T-helper 22 cell (primary cell): Measurements from ENCODE around the gene ACTR1B.
A peak's percentile ranks its signal among the peaks of the same experiment; 100 is the strongest.
"Not testable (repeated sequence)": the region's sequence is repeated elsewhere in the genome, so short reads cannot be mapped to it uniquely, and the experiment has no call there.

Source experiments
- DNase-seq: peaks from one replicate; pipeline ENCODE4 v3.0.0-alpha.2; 2020; ENCODE audit warnings: low read depth

ACTR1B gene

DNA sequence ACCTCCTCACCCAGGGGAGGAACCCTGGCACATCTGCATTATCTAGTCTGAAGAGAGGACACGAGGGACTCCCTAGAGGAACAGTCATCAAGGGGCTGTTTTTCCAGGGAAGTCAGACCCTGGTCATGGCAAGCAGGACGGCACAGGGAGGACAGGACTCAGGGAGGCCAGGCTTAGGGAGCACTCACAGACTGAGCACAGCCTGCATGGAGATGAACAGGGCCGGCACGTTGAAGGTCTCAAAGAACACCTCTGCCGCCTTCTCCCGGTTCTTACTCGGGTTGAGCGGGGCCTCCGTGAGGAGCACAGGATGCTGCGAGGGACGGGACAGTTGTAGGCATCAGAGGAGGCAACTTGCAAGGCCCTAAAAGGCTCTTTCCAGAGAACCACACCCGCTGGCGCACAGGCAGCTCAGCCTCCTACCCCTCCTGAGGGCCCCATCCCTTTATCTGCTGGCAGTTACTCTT is 5.1 kb downstream of the ACTR1B start:
- no peak for DNase-seq

DNA sequence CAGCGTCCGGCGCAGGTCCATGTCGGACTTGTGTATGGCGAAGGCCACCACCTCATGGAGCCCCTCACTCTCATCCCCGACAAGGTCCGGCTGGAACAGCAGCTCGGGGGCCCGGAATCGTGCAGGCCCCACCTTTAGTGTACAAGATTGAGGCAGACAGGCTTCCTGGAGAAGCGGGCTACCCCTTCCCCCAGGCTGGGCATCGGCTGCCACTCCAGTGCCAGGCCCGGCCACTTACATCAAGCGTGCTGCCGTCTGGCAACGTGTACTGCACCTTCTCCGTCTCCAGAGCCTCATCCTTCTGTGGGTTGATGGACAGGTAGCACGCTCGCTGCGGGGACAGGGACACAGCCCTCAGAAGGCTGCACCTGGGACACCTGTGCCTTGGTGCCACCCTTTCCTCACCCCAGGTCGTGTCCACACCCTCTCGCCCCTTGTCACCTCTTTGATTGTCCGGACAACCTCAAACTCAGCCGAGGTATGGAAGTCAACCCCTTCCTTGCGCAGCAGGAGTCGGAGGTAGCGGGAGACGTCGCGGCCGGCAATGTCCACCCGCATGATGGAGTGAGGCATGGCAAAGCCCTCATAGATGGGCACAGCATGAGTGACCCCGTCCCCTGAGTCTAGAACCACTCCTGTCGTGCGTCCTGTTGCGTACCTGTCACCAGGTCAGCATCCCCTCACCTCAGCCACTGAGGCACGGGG is 5.7 kb downstream of the ACTR1B start:
- no peak for DNase-seq

DNA sequence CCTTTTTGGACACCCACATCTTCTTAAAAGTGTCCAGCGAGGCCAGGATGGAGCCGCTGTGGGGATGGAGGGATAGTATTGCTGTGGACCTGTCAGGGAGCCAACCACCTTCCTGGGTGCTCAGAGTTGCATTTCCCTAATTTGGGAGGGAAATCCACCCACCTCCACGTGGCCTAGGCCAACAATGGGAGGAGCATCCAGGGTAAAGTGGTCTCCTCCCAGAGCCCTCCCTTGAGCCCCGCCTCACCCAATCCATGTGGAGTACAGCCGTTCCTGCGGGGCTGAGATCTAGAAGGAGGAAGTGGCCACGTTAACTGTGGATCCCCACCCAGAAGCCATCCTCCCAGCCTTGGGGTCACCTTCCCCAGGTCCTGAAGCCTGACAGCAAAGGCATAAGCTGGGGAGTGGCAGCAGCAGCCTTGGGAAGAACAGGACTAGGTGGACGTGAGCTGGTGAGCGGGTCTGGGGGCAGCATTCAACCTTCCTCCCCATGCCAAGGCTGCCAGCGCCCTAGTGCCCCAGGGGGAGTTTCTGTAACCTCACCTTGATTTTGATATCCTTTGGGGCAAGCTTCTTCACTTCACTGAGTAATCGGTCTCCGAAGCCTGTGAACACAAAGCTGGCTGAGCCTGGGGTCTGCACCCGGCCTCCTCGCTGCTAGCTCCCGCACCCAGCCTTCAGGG is 6.8 kb downstream of the ACTR1B start:
- DNase-seq = no peak

DNA sequence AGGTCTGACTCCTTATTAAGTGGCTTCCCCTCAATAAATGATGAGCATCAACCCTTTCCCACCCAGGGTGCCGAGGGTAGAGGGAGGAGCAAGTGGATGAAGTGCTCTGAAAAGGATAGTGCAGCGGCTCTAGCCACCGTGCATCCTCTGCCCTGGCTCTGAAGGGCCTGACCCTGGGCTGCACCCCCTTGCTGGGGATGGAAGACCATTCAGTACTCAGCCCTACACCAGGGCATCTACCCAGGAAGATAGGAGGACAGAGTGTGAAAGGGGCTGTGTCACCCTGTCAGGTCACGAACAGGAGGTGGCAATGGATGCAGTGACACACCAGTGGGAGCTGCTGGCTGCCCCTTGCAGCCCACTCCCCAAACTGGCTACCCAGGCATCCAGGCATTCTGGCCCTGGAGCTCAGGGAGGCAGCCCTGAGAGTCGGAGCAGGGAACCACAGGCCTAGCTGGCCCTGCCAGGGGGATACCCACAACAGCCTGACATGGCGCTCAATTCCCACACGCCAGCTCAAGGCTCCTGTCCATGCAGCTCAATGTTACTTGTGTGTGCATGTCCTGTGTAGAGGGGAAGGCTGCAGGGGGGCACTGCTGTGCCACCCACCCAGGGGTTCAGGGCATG is 7.6 kb downstream of the ACTR1B start:
- DNase-seq = no peak

DNA sequence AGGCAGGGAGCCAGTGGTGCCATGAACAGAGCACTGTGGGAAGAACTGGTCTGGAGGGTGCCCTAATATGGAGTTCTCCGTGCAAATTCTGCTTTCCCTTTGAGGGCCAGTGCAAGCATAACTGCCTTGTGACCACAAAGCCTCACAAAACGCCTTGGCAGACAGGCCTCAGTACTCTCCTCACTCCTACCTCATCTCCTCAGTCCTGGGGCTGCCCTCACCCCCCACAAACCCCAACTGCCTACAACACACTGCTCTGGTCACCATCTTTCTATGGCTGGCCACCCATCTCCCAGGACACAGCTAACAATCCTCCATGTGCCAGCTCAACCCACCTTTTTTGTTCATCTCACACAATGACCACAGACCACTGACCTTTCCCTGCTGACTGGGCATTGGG is 9.1 kb downstream of the ACTR1B start:
- DNase-seq = no peak

DNA sequence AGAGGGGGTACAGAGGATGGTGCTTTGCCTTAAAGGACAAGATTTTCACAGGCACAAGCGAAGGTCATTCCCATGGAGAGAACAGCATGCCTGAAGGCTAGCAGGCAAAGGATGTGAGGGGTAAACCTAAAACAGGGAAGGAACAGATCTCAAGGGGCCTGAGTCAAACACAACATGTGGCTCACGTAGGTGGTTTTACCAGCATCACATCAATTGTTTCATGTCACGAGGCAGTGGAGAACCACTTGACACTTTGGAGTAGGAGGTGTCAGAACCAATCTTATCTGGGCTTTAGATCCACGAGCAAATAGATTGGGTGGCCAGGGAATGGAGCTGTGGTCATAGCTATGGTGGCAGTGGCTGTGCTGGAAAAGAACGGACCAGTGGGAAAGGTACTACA is 9.5 kb downstream of the ACTR1B start:
- DNase-seq = no peak

DNA sequence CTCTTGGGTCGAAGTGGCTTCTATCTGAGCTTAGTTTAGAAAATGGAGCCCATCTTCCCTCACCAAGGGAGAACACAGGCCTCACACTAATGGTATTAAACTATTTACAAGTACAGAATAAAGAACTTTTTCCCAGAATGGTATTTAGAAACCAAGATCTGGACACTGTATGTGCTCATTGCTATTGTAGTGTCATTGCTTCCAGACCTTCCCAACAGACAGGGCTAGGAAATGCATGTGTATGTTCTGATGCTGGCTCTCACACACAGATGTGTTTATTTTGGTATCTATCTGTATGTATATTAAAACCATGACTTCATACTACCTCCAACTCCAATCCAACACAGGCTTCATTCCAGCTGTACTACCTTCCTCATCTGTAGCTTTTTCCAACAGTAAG is 10.0 kb downstream of the ACTR1B start:
- no peak for DNase-seq

DNA sequence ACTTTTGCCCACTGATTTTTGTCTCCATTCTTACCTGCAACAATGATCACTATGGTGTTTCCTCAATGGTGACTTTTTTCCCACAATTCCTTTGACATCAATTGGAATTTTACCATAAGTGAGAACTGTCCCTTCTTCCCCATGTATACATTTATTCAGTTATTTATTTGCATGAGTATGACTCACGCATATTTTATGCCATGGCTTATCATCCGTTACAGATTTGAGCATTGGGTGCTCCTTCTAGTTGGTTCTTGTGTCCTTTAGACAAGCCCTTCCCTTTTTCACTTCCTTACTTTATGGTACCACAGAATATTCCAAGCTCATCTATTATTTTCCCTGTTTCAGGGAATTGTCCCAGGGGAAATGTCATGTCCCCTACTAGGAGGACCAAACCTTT is 10.4 kb downstream of the ACTR1B start:
- no peak for DNase-seq

DNA sequence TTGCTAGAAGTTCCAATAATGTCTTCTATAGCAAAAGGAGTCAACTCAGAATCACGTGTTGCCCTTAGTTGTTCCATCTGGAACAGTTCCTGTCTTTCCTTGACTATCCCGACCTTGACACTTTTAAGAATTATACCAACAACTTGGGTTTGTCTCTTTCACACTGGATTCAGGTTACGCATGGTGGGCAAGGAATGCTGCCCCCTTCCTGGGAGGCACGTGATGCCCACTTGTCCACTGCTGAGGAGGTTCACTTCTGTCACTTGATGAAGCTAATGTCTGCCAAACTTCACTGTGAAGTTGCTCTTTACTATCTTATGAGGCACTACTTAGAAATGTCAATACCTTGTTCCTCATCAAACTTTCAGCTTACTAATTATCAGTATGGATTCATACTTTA is 12.7 kb downstream of the ACTR1B start:
- no peak for DNase-seq

DNA sequence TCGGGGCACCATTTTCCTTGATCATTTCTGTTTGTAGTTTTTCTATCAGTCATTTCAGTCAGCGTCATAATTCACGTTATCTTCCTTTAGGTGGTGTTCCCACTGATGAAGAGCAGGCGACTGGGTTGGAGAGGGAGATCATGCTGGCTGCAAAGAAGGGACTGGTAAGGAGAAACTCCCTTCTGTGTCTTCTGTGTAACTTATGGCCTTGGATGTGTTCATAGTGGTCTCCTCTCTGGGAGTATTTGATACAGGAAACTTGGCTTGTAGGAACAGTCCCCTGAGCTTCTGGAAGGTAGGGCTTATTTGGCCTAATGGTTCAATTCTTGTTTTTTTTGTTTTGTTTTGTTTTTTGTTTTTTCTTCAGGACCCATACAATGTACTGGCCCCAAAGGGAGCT is 16.9 kb downstream of the ACTR1B start:
- no peak for DNase-seq

DNA sequence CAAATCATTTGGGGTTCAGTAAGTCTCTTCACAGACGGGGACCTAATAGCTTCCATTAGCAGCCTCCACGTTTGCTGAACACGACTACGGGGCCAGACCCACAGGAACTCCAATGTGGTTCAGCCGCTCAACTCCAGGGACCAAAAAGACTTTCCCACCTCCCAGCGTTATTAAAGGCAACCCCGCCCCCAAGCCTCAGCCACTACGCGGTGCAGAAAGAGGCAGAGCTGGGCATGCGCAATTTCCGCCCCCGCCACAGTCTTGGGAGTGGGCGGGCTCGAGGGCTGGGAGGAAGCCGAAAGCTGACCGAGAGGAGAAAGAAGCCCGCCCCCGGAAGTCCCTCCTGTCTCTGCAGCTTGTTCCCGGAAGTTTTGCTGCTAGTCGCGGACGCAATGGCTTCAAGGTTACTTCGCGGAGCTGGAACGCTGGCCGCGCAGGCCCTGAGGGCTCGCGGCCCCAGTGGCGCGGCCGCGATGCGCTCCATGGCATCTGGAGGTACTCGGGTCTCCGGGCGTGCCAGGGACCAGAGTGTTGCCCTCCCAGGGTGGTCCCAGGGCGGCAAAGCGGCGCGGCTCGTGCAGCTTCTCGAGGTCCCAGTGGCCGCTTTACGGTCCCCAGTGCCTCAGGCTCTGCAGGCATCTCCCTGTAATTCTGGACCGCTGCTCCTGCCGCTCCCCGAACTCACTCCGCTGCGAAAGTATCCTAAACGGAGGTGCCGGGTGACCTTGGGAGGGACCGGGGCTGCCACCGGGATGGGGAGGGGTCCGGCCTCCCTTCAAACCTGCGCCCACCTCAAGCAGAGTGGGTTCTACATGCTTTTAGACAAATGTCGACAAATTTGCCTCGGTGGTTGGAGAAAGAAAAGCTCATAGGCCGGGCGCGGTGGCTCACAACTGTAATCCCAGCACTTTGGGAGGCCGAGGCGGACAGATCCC is 17.9 kb downstream of the ACTR1B start, which contains the start of gene COX5B:
Gene COX5B, plus strand, starts transcription at position 368 of the 935 bp plus-strand sequence. Its CDS starts 25 bp downstream, at position 393.
- DNase-seq = peak; percentile 98

DNA sequence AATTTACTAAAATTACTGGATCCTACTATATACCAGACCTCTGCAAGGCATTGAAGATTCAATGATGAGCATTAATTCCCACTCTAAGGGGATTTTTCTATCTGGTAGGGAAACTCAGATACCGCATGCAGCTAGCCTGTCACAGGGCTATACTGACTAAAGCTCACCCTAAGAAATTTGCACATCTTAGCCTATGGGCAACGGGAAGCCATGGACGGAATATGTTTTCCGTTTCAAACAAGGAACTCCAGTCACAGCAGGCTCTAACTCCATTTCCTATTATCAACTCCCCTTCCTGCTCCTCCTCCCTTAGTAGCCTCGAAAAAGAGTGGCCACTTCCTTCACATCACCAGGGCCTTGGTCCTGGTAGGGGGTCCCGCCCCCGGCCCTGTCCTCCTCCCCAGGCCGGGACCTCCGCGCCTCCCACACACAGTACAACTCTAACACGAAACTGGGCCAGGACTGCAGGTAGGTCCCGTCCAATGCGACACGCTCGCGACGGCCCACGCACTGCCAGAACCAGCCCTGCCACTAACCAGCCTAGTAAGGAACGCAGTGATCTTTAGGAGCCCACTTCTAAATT is 18.6 kb downstream of the ACTR1B start:
- DNase-seq = peak; percentile 12

DNA sequence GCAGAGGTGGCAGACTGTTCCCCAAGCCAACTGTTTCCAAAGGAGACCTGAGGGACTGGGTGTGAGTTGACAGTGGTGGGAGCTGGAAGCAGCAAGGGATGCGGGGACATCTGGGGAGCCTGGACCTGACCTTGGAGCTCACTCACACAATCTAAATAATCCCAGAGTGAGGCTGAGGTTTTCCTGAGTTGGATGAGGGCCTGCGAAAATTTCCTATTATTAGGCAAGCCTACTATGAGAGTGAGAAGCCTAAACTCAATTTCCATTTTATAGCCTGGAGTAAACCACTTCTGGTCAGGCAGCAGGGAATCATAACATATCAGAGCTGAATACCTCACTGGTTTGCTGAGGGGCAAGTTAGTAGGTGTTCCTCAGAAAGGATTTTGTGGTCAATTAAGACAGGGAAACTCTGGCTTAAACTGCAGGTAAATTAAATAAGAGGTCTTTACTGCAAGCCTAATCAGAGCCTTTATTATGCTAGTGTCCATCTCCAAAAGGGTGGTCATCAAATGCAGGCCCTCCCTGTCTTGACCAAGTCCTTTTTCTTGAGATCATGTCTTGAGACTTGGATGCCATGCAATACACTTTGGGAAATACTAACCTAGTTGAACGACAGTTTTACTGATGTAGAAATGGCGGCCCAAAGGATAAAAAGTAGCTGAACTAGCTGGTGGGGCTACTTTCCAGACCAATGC is 19.7 kb downstream of the ACTR1B start:
- DNase-seq = no peak

DNA sequence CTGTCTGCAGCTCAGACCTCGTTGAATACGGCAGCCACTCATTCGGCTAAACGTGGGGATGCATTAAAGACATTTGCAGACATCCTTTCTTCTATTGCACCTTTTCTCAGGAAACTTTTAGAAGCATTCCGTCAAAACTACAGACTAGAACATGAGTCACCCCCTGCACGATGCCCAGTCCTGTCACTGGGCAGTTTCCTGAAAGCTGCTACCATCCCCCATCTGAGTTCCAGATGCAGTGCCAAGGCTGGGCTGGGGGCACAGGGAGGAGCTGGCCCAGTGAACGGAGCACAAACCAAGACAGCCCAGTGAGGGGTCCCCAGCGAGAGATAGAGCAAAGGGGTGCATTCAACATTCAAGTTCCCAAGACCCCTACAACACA is 37.8 kb downstream of the ACTR1B start:
- not testable (repeated sequence) for DNase-seq

DNA sequence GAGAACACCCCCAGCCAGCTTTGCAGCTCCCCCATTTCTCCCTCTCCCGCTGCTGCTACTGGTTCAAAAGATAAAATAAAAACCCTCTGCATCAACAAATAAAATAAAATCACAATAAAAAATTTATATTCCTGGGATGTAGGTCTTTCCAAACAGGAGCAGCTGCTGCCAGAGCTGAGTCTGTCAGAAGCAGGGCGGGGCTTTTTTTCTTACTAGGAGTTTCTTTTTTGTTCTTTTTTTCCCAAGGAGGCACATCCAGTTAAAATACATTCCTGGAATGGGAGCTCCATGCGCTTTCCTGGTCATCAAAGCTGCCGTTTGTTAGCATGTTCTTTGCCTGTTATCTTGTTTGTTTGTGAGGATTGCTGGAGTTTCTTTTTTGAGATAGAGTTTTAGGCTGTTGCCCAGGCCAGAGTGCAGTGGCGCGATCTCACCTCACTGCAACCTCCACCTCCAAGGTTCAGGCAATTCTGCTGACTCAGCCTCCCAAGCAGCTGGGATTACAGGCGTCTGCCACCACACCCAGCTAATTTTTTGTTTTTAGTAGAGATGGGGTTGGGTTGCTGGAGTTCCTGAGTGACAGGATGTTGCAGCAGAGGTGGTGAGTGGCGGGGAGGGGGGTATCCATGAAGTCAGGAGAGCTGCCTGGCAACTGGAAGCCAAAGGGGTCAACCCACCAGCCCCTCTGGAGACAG is 38.3 kb downstream of the ACTR1B start:
- DNase-seq = not testable (repeated sequence)

DNA sequence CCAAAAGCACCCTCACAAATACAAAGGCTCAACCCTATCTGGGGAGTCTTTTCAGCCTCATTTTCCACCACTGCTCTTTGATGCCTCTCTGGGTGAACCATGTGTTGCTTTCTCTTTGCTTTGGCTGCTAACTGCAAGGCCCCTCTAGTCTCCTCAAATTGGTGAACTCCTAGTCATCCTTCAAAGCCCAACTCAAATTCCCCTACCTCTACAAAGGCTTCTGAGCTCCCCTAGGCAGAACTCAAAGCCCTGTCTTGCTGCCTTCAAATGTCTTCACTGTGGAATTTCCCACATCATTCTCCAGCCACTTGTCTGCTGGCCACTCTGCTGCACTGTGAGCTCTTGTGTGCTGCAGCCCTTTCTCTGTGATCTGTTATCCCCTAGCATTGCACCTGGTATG is 40.9 kb downstream of the ACTR1B start:
- DNase-seq = not testable (repeated sequence)

DNA sequence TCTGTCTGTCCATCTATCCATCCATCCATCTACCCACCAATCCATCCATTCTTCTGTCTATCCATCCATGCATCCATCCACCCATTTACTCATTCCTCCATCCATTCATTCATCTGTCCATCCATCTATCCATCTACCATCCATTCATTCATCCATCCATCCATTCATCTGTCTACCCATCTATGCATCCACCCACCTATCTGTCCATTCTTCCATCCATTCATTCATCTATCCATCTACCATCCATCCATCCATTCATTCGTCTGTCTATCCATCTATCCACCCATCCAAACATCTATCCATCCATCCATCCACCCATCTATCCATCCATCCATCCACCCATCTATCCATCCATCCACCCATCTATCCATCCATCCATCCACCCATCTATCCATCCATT is 43.4 kb downstream of the ACTR1B start:
- not testable (repeated sequence) for DNase-seq

DNA sequence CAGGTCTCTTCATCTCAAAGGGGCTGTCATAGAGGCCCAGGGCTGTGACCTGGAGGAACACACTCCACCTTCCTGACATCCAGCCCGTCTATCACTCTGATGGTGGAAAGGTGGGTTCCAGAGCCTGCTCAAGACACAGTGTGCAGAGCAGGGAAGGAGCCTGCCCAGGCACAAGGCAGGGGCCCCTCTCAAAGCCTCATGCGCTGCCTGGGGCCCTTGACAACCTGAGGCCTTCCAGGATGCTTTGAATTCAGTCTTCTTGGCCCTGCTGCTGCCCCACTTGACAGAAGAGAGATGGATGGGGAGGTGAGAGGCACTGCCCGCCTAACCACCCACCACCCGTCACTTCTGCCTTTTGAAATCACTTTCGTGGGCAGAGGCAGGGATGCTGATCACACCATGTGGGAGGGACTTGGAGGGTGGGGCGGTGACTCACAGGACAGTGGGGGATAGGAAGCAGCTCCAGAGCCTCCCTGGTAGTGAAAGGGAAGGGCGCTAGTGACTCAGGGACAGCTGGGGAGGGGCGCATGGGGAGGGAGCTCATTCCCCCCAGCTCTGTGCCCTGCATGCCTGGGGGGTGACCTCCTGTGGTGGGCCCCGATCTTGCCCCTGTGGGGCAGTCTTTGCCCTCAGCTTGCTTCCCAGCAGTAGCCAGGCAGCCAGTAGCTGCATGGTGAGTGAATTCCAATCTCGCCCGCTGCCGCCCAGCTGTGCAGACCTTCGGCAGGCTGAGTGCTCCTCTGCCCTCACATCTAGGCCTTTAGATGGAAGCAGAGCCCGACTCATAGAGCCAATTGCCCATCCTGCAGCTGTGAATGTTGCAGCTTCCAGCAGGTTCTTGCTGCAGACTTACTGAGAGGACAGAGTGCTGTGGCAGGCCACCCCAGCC is 44.7 kb downstream of the ACTR1B start:
- not testable (repeated sequence) for DNase-seq

DNA sequence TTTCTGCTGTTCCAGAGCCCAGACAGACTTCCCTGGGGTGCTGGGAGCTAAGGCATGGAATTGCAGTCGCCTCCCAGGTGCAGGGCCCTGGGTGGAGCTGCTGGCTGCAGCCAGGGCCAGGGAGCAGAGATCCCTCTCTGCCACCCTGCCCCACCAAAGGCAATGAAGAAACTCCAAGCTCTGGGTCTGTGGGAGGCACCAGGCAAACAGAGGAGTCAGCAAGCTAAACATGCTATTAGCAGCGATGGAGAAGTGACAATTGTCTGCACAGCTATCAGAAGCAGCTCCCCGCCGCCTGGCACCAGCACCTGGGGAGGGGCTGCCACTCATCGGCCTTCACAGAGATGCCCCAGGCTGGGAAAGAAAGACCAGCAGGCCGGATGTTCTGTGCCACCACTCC is 45.9 kb downstream of the ACTR1B start:
- no peak for DNase-seq
